CD8-positive, alpha-beta memory T cell (primary cell): ENCODE results near the gene CAB39. TPM values are rescaled to one million over a fixed set of nuclear protein-coding genes. Genes with fewer than 3 reads are reported as not detected.

Source experiments
- CTCF ChIA-PET: fragments of 350-600 bp; sonication (Branson Sonifier 250); formaldehyde crosslinking; loops from one replicate; lab custom pipeline; 2021; ENCODE audit warnings: antibody characterized with exemption; lab: Charles Lee
- POLR2A ChIA-PET: fragments of 350-600 bp; sonication (Branson Sonifier 250); formaldehyde crosslinking; loops from one replicate; lab custom pipeline; 2021; ENCODE audit warnings: antibody characterized with exemption; lab: Charles Lee
- DNase-seq, 5 donors: peaks; one replicate each; pipeline versions ENCODE4 v3.0.0 to v3.0.0-alpha.2; 2020 to 2022; ENCODE audit warnings: mixed read lengths in 1 of 5
- H3K27ac ChIP-seq: one replicate; pipeline ENCODE4 v1.7.0; 2013; ENCODE audit warnings: low read depth, mild to moderate bottlenecking, low read length, moderate library complexity
- H3K27me3 ChIP-seq: 2 replicates; pipeline ENCODE4 v1.7.0; 2013; ENCODE audit warnings: low read length, mild to moderate bottlenecking; ENCODE audit not compliant: insufficient read depth, poor library complexity, severe bottlenecking
- H3K36me3 ChIP-seq: 2 replicates; pipeline ENCODE4 v1.7.0; 2013; ENCODE audit warnings: mild to moderate bottlenecking, low read length, moderate library complexity; ENCODE audit not compliant: insufficient read depth
- H3K4me1 ChIP-seq: 2 replicates; pipeline ENCODE4 v1.7.0; 2013; ENCODE audit warnings: mild to moderate bottlenecking, low read length, moderate library complexity; ENCODE audit not compliant: insufficient read depth
- H3K4me3 ChIP-seq: 2 replicates; pipeline ENCODE4 v1.7.0; 2013; ENCODE audit warnings: mild to moderate bottlenecking, low read length
- H3K9me3 ChIP-seq: 2 replicates; pipeline ENCODE4 v1.7.0; 2013; ENCODE audit warnings: mild to moderate bottlenecking, low read length
- H3K27ac Mint-ChIP-seq, 8 donors: one replicate each; pipeline ENCODE4 v1.8.0; 2020 to 2021; ENCODE audit warnings: mixed read lengths in 8 of 8, mild to moderate bottlenecking in 6 of 8, inconsistent platforms in 3 of 8, moderate library complexity in 3 of 8
- H3K27me3 Mint-ChIP-seq, 2 donors: one replicate each; pipeline ENCODE4 v1.8.0; 2020 to 2021; ENCODE audit warnings: mixed read lengths in 2 of 2, mild to moderate bottlenecking in 1 of 2, moderate library complexity in 1 of 2
- H3K36me3 Mint-ChIP-seq, 3 donors: one replicate each; pipeline ENCODE4 v1.8.0; 2020 to 2021; ENCODE audit warnings: mixed read lengths in 3 of 3, inconsistent platforms in 1 of 3, mild to moderate bottlenecking in 1 of 3
- H3K4me1 Mint-ChIP-seq, 3 donors: one replicate each; pipeline ENCODE4 v1.8.0; 2020 to 2021; ENCODE audit warnings: mixed read lengths in 3 of 3, inconsistent platforms in 1 of 3, mild to moderate bottlenecking in 1 of 3
- H3K4me3 Mint-ChIP-seq, 7 donors: one replicate each; pipeline ENCODE4 v1.8.0; 2020 to 2021; ENCODE audit warnings: mixed read lengths in 7 of 7, mild to moderate bottlenecking in 6 of 7, moderate library complexity in 4 of 7, inconsistent platforms in 2 of 7
- H3K9me3 Mint-ChIP-seq, 5 donors: one replicate each; pipeline ENCODE4 v1.8.0; 2020 to 2022; ENCODE audit warnings: mixed read lengths in 5 of 5, mild to moderate bottlenecking in 3 of 5, moderate library complexity in 2 of 5, inconsistent platforms in 1 of 5
- polyA plus RNA-seq: library from polyadenylated mRNA; unstranded; fragments of 300-500 nt; fragmentation: Illumina TruSeq; gene quantifications from one replicate; pipeline ENCODE4 v1.2.3, GENCODE V29; 2021
- total RNA-seq, 2 experiments: library from RNA; stranded (reverse); gene quantifications; one replicate each; pipeline ENCODE4 v1.2.3, GENCODE V29; 2021

CAB39 gene
- total and polyA plus RNA-seq, 3 experiments from 2014 or later, result 80.8 to 147 (median 136) TPM

DNA sequence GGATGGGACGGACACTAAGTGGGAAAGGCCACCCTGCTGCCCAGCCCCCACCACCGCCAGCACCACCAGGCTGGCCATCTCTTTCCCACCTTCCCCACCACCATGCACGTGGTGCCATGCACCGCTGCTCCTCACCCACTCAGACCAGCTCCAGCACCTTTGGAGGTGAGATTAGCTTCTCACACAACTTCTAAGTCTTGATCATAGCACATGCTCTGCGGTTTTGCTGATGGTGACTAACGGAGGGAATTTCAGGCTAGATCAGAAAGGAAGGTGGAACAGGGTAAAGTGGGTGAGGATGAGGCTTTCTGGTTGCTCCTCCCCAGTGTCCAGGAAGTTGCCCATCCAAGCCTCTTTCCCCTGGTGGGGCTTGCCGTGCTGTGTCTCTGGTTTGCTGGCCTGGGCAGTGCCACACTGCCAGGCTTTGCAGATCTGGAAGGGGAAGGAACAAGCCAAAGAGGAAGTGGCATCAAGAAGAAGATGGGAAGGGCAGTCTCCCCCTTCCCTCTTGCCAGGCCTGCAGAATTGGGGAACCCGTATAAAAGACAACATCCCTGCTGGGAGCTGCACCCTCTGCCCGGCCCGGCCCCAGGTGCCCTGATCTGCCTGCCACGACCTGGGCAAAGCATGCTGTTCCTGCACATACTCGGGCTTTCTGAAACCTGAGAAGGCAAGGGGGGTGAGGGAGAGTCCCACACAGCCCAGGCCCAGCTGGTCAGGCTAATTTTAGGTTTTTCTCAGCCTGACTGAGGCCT, 44.3 kb upstream of the CAB39 start:
- POLR2A ChIA-PET, result no interaction called here
- Histone ChIP-seq H3K27me3 (no peaks in the 10 kb centered on the region), H3K4me3 (no peak overlapping the region), H3K9me3 (no peaks in the 10 kb centered on the region), H3K36me3 (no peaks in the 10 kb centered on the region), H3K4me1 (peaks cover 57% of the 10 kb centered on the region), H3K27ac (peak overlapping the region; percentile 35)
- peak overlapping the region in 6 of 7 donors; percentile 2 to 56 (median 27) for H3K4me3 Mint-ChIP-seq
- H3K36me3 Mint-ChIP-seq, result peaks cover 0 to 2% (median 0%) of the 10 kb centered on the region in 3 donors
- H3K27me3 Mint-ChIP-seq, result no peaks in the 10 kb centered on the region
- no peaks in the 10 kb centered on the region for H3K9me3 Mint-ChIP-seq
- CTCF ChIA-PET, result interaction anchor here (1.0 to 1.2 kb wide), 3 partner anchors 12 to 156 kb away, joined by 3 read pairs; no protein-coding TSS in a partner anchor
- H3K27ac Mint-ChIP-seq, result peak overlapping the region in 7 of 8 donors; percentile 45 to 92 (median 73)
- DNase-seq, result no peak
- peaks cover 43 to 66% (median 60%) of the 10 kb centered on the region in 3 donors for H3K4me1 Mint-ChIP-seq

DNA sequence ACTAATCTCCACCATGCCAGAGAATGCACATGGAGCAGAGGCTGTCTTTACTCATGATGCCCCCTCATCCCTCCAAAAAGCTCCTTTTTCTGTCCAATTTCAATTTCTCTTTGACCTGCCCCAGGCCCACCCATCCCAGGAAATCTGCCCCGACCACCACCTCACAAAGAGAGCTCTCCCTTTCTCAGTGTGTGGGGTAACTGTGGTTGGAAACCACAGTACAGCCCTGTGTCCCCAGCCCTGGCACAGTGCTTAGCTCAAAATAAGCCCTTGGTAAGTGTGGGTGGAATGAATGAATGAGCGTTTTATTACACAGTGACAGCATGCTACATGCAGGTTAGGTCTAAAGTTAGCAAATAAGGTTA, 43.7 kb upstream of the CAB39 start:
- H3K27me3 ChIP-seq, result no peaks in the 10 kb centered on the region
- peaks cover 37 to 61% (median 55%) of the 10 kb centered on the region in 3 donors for H3K4me1 Mint-ChIP-seq
- ChIA-PET CTCF (interaction anchor here (1.0 to 1.2 kb wide), 4 partner anchors 12 to 156 kb away, joined by 3 read pairs; no protein-coding TSS in a partner anchor), POLR2A (no interaction called here)
- no peak overlapping the region for H3K27ac ChIP-seq
- peaks cover 52% of the 10 kb centered on the region for H3K4me1 ChIP-seq
- H3K9me3 Mint-ChIP-seq, result no peaks in the 10 kb centered on the region
- no peaks in the 10 kb centered on the region for H3K27me3 Mint-ChIP-seq
- H3K36me3 ChIP-seq, result no peaks in the 10 kb centered on the region
- peak overlapping the region in 6 of 8 donors; percentile 7 to 80 (median 48) for H3K27ac Mint-ChIP-seq
- H3K36me3 Mint-ChIP-seq, result peaks cover 0 to 2% (median 0%) of the 10 kb centered on the region in 3 donors
- H3K4me3 Mint-ChIP-seq, result peak overlapping the region in 5 of 7 donors; percentile 27 to 56 (median 37)
- H3K4me3 ChIP-seq, result no peak overlapping the region
- no peaks in the 10 kb centered on the region for H3K9me3 ChIP-seq
- DNase-seq, result no peak

DNA sequence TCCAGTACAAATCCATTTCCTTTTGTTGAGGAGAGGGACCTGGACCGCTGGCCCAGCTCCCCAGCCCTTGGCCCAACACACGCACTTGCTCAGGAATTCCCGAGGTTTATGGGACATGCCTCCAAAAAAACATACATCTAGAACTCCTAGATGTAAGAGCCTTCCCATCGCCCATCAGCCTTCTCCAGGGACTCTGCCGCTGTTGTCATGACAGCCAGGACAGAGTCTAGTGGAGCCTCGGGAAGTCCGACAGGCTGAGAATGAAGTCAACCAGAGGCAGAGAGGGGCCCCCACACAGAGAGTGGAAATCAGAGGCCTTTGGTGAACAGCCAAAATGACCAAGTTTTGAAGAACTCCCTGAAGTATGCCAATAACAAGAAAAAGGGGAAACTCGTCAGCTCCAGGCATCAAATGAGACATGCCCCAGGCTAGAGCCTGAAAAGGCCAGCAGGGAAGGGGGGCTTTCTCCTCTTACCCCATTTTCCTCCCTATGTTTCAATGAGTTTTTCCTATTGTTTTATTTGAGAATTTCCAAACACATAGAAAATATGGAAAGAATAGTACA, 43.2 kb upstream of the CAB39 start:
- Mint-ChIP-seq H3K27me3 (no peaks in the 10 kb centered on the region), H3K9me3 (no peaks in the 10 kb centered on the region), H3K36me3 (peaks cover 0 to 2% (median 0%) of the 10 kb centered on the region in 3 donors), H3K27ac (peak overlapping the region in 1 of 8 donors; percentile 57), H3K4me1 (peaks cover 33 to 55% (median 49%) of the 10 kb centered on the region in 3 donors), H3K4me3 (no peak overlapping the region)
- Histone ChIP-seq H3K27me3 (no peaks in the 10 kb centered on the region), H3K27ac (no peak overlapping the region), H3K36me3 (no peaks in the 10 kb centered on the region), H3K9me3 (no peaks in the 10 kb centered on the region), H3K4me1 (peaks cover 46% of the 10 kb centered on the region), H3K4me3 (no peak overlapping the region)
- ChIA-PET CTCF (interaction anchor here (1.0 to 1.2 kb wide), 5 partner anchors 13 to 155 kb away, joined by 3 read pairs; no protein-coding TSS in a partner anchor), POLR2A (no interaction called here)
- no peak for DNase-seq

DNA sequence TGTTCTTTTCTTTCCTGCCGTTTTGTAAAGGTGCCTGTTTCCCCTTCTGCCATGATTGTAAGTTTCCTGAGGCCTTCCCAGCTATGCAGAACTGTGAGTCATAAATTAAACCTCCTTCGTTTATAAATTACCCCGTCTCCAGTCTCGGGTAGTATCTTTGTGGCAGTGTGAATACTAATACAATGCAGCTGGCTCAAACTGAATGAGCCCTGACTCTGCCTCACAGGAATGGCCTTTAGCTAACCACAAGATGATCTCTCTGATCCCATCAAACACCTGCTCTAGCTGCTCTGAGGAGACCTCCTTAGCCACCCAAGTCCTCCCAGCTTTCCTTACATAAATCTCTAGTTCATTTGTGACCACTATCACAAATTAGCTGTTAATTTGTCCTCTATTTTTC, 41.5 kb upstream of the CAB39 start:
- Mint-ChIP-seq H3K27me3 (no peaks in the 10 kb centered on the region), H3K9me3 (no peaks in the 10 kb centered on the region), H3K4me3 (no peak overlapping the region), H3K4me1 (peaks cover 23 to 44% (median 38%) of the 10 kb centered on the region in 3 donors), H3K36me3 (no peaks in the 10 kb centered on the region), H3K27ac (peak overlapping the region in 2 of 8 donors; percentile 29 to 77)
- Histone ChIP-seq H3K9me3 (no peaks in the 10 kb centered on the region), H3K27ac (no peak overlapping the region), H3K4me1 (peaks cover 35% of the 10 kb centered on the region), H3K27me3 (no peaks in the 10 kb centered on the region), H3K4me3 (no peak overlapping the region), H3K36me3 (no peaks in the 10 kb centered on the region)
- DNase-seq, result no peak
- CTCF ChIA-PET, result no interaction called here
- POLR2A ChIA-PET, result interaction anchor here (0.6 to 0.7 kb wide), 3 partner anchors 26 to 283 kb away, joined by 3 to 4 read pairs (median 3); no protein-coding TSS in a partner anchor

DNA sequence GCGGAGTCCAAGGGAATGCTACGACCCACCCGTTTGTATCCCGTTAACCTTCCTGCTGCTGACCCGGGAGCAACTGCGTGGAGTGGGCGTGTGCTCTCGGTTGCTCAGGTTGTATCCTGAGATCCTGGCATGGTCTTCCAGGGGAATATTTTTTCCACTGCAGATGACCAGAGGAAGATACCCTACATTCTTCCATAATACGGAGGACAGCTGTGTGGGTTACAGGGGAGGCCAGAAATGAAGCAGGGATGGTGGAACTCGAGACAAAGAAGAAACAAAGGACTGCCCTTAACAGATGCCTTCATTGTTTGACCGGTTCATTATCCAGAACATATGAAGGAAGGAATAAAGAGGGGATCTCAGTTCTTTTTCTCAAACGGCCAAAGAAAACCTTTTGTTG, 39.8 kb upstream of the CAB39 start:
- Mint-ChIP-seq H3K27me3 (peaks cover 0 to 2% of the 10 kb centered on the region in 2 donors), H3K27ac (no peak overlapping the region), H3K4me3 (no peak overlapping the region), H3K4me1 (peaks cover 15 to 27% (median 23%) of the 10 kb centered on the region in 3 donors), H3K9me3 (peaks cover 0 to 3% (median 0%) of the 10 kb centered on the region in 5 donors), H3K36me3 (peaks cover 0 to 3% (median 0%) of the 10 kb centered on the region in 3 donors)
- CTCF ChIA-PET, result no interaction called here
- no peak for DNase-seq
- Histone ChIP-seq H3K27ac (no peak overlapping the region), H3K9me3 (no peaks in the 10 kb centered on the region), H3K27me3 (no peaks in the 10 kb centered on the region), H3K36me3 (no peaks in the 10 kb centered on the region), H3K4me3 (no peak overlapping the region), H3K4me1 (peaks cover 20% of the 10 kb centered on the region)
- POLR2A ChIA-PET, result no interaction called here

DNA sequence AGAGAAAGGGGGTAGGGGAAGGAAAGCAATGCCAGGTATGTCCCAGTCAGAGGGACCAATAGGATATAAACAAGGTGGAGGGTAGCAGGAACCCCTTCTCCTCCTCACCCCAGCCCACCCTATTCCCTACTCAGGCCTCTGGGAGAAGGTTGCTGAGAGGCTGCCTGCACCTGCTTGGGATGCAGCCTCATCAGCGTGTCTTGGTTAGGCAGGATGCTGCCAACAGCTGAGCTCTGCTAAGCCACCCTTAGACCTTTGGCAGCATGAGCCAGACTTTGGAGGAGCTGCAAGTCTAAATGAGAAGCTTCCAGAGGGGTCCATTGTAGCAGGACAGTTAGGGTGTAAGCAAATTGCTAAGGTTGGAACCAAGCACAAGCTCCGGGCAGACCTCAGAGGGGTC, 38.2 kb upstream of the CAB39 start:
- H3K27me3 Mint-ChIP-seq, result peaks cover 0 to 2% of the 10 kb centered on the region in 2 donors
- Histone ChIP-seq H3K9me3 (no peaks in the 10 kb centered on the region), H3K27me3 (no peaks in the 10 kb centered on the region), H3K4me3 (no peak overlapping the region), H3K27ac (no peak overlapping the region), H3K36me3 (no peaks in the 10 kb centered on the region), H3K4me1 (peaks cover 14% of the 10 kb centered on the region)
- DNase-seq, result no peak
- H3K36me3 Mint-ChIP-seq, result peaks cover 0 to 3% (median 0%) of the 10 kb centered on the region in 3 donors
- peaks cover 11 to 19% (median 18%) of the 10 kb centered on the region in 3 donors for H3K4me1 Mint-ChIP-seq
- POLR2A ChIA-PET, result no interaction called here
- CTCF ChIA-PET, result no interaction called here
- no peak overlapping the region for H3K27ac Mint-ChIP-seq
- H3K4me3 Mint-ChIP-seq, result no peak overlapping the region
- peaks cover 0 to 5% (median 0%) of the 10 kb centered on the region in 5 donors for H3K9me3 Mint-ChIP-seq

DNA sequence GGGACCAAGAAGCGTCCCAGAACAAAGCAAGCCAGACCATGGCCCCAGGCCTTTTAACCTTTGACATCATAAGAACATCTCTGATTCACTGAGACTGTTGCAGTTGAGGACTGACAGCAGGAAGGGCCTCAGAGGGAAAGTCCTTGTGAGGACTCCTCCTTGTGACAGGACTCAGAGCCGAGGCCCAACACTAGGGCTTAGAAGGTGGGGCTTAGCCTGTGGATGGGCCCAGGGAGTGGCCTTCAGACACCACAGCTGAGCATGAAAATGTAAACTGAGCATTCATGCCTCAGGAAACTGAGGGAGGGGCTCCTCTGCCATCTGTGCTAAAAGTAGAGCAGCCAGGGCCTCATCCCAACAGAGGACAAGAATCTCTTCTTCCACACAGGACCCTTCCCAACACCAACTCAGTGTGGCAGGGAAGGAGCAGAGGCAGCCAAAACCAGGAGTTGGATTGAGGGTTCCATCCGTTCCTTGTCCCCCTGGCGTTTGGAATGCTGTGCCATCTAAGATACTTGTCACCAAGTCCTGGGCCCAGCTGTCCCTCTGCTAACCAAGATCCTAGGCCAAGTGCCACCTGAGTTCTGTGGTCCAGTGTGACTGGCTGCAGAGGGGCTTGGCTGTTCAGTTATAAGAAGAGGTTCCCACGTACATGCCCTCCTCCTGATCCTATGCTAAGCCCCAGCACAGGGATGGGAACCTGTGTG, 37.5 kb upstream of the CAB39 start:
- H3K27me3 Mint-ChIP-seq, result peaks cover 0 to 2% of the 10 kb centered on the region in 2 donors
- H3K36me3 ChIP-seq, result no peaks in the 10 kb centered on the region
- H3K27ac Mint-ChIP-seq, result no peak overlapping the region
- ChIA-PET POLR2A (interaction anchor here (0.8 kb wide), 1 partner anchor 585 kb away, joined by 3 read pairs; no protein-coding TSS in a partner anchor), CTCF (no interaction called here)
- H3K4me3 ChIP-seq, result no peak overlapping the region
- peaks cover 9% of the 10 kb centered on the region for H3K4me1 ChIP-seq
- peaks cover 0 to 3% (median 0%) of the 10 kb centered on the region in 3 donors for H3K36me3 Mint-ChIP-seq
- peaks cover 11 to 12% (median 12%) of the 10 kb centered on the region in 3 donors for H3K4me1 Mint-ChIP-seq
- H3K27ac ChIP-seq, result no peak overlapping the region
- no peaks in the 10 kb centered on the region for H3K9me3 ChIP-seq
- no peaks in the 10 kb centered on the region for H3K27me3 ChIP-seq
- H3K9me3 Mint-ChIP-seq, result peaks cover 0 to 5% (median 0%) of the 10 kb centered on the region in 5 donors
- H3K4me3 Mint-ChIP-seq, result no peak overlapping the region
- no peak for DNase-seq
